NCI-H526 treated with DMSO at 0.1 percent for 48 hours (cell line): ENCODE results near the gene DIP2B.

Experiments used
- DNase-seq: peaks from one replicate; lab custom pipeline; 2025; lab: John Stamatoyannopoulos, UW

The DIP2B gene

GRCh38 chr12:50574601-50575348, 70.0 kb downstream of the DIP2B start:
- DNase-seq: no peak

GRCh38 chr12:50579757-50580267, 75.0 kb downstream of the DIP2B start:
- DNase-seq: no peak

- no peak for DNase-seq
Observed at GRCh38 chr12:50580436-50580835, 75.7 kb downstream of the DIP2B start.

GRCh38 chr12:50581226-50582184, 76.7 kb downstream of the DIP2B start:
- DNase-seq: no peak

GRCh38 chr12:50584135-50584534, 79.3 kb downstream of the DIP2B start:
- no peak for DNase-seq

GRCh38 chr12:50589650-50590435, 85.1 kb downstream of the DIP2B start:
- no peak for DNase-seq

GRCh38 chr12:50590869-50591268, 86.1 kb downstream of the DIP2B start:
- DNase-seq: no peak

GRCh38 chr12:50595667-50596066, 90.9 kb downstream of the DIP2B start:
- no peak for DNase-seq

- DNase-seq: no peak
Observed at GRCh38 chr12:50597200-50598195, 92.7 kb downstream of the DIP2B start.

GRCh38 chr12:50598321-50598862, 93.6 kb downstream of the DIP2B start:
- no peak for DNase-seq

GRCh38 chr12:50599366-50600095, 94.7 kb downstream of the DIP2B start:
- no peak for DNase-seq

- no peak for DNase-seq
Observed at GRCh38 chr12:50600364-50600763, 95.6 kb downstream of the DIP2B start.

- no peak for DNase-seq
Observed at GRCh38 chr12:50603817-50604639, 99.2 kb downstream of the DIP2B start.

GRCh38 chr12:50604640-50604920, 99.8 kb downstream of the DIP2B start:
- no peak for DNase-seq

GRCh38 chr12:50606675-50607375, 102.0 kb downstream of the DIP2B start:
- DNase-seq: no peak

GRCh38 chr12:50609292-50609874, 104.6 kb downstream of the DIP2B start:
- no peak for DNase-seq

- DNase-seq: no peak
Observed at GRCh38 chr12:50610171-50610570, 105.4 kb downstream of the DIP2B start.
